Measurements from ENCODE around the gene GMPPB.

Gene GMPPB

DNA sequence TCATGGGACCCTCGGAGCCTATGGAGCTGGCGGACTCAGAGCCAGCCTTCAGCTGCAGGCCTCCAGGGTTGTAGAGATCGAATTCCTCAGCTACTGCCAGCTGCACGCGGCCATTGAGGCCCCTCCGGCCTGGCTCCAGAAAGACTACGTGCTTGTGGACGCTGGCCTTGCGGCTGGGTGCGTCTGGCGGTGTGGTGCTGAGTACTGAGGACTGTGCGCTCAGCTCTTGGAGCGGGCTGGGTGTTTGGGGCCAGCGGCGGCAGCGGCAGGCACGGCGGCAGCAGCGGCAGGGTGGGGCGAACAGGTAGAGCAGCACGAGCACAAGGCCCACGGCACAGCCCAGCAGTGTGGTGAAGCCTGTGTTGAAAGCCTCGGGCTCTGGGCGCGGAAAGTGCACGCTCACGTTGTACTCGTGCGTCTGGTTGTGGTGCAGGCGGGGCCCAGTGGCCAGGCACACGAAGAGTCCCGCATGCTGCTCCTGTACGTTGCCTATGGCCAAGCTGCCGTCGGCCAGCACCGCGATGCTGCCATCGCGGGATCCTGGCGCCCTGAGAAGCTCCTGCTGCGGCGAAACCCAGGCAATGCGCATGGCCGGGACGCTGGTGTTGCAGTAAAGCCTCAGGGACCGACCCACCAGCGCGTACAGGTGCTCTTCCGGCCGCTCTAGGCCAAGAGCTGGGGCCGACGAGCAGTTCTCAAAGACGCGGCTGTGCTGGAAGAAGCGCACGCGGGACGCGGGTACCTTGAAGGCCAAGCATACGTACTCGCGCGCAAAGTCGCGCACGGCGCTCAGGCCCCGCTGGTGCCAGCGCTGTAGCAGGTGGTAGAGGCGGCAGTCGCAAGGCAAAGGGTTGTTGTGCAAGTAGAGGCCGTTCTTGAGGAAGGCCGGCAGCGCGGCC lies 5.5 kb downstream of the GMPPB start:
- no peak overlapping the region for H3K27ac Mint-ChIP-seq
- H3K4me1 Mint-ChIP-seq: peaks cover 23% of the 10 kb centered on the region
- H3K4me3 Mint-ChIP-seq: peak overlapping the region; percentile 85 to 93 (median 87)
- no peaks in the 10 kb centered on the region for H3K27me3 Mint-ChIP-seq (ENCODE audit: low read depth)
- TF ChIP-seq CTCF (IDR thresholded peaks at IDR 0.05; ENCODE audit: unreplicated experiment in 3 of 3): no peak
- H3K9me3 Mint-ChIP-seq: no peaks in the 10 kb centered on the region
- H3K36me3 Mint-ChIP-seq (ENCODE audit: low read depth): peaks cover 8% of the 10 kb centered on the region

GRCh38 chr3:49717211-49717958 lies 6.4 kb downstream of the GMPPB start:
- H3K4me3 Mint-ChIP-seq: peak overlapping the region; percentile 38 to 56 (median 46)
- H3K27ac Mint-ChIP-seq: no peak overlapping the region
- H3K36me3 Mint-ChIP-seq (ENCODE audit: low read depth): peaks cover 8% of the 10 kb centered on the region
- no peaks in the 10 kb centered on the region for H3K27me3 Mint-ChIP-seq (ENCODE audit: low read depth)
- H3K4me1 Mint-ChIP-seq: peaks cover 15% of the 10 kb centered on the region
- no peak for TF ChIP-seq CTCF (IDR thresholded peaks at IDR 0.05; ENCODE audit: unreplicated experiment in 3 of 3)
- no peaks in the 10 kb centered on the region for H3K9me3 Mint-ChIP-seq

GRCh38 chr3:49716691-49717210 lies 7.0 kb downstream of the GMPPB start:
- Mint-ChIP-seq H3K9me3 (no peaks in the 10 kb centered on the region), H3K27me3 (ENCODE audit: low read depth) (no peaks in the 10 kb centered on the region), H3K36me3 (ENCODE audit: low read depth) (peaks cover 8% of the 10 kb centered on the region), H3K4me3 (no peak overlapping the region), H3K27ac (no peak overlapping the region), H3K4me1 (peaks cover 15% of the 10 kb centered on the region)
- no peak for TF ChIP-seq CTCF (IDR thresholded peaks at IDR 0.05; ENCODE audit: unreplicated experiment in 3 of 3)

DNA sequence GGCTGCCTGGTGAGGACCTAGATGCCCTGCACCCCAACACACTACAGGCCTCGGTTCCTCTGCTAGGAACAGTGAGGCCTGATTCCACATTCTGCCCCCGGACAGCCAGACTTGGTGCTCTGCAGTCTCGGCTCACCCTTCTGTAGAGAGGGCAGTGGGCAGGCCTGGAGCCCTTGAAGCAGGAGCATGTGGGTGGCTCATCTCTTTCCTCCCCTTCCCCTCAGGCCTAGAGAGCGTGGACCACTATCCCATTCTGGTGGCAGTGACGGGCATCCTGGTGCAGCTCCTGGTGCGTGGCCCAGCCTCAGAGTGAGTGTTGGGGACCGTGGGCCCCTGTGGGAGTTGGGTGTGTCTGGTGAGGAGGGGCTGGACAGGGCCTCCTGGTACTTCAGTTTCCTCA lies 7.6 kb downstream of the GMPPB start:
- TF ChIP-seq CTCF (IDR thresholded peaks at IDR 0.05; ENCODE audit: unreplicated experiment in 3 of 3): no peak

DNA sequence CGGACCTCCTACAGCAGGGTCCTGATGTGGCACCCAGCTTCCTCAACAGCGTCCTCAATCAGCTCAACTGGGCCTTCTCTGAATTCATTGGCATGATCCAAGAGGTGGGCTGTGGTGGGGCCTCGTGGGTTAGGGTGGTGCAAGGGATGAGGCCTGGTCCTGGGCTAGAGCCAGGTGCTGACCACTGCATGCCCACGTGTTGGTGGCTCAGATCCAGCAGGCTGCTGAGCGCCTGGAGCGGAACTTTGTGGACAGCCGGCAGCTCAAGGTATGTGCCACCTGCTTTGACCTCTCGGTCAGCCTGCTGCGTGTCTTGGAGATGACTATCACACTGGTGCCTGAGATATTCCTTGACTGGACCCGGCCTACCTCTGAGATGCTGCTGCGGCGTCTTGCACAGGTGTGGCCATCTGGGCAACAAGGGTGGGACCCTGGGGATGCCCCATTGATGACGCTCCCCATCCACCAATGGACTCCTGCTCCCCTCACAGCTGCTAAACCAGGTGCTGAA lies 8.1 kb downstream of the GMPPB start:
- no peak overlapping the region for H3K4me3 Mint-ChIP-seq
- no peak overlapping the region for H3K27ac Mint-ChIP-seq
- no peaks in the 10 kb centered on the region for H3K9me3 Mint-ChIP-seq
- peaks cover 15% of the 10 kb centered on the region for H3K4me1 Mint-ChIP-seq
- no peak for TF ChIP-seq CTCF (IDR thresholded peaks at IDR 0.05; ENCODE audit: unreplicated experiment in 3 of 3)
- H3K27me3 Mint-ChIP-seq (ENCODE audit: low read depth): no peaks in the 10 kb centered on the region
- peaks cover 7% of the 10 kb centered on the region for H3K36me3 Mint-ChIP-seq (ENCODE audit: low read depth)

More for the DNA sequence above, 7.6 kb downstream of the GMPPB start:
- no peak overlapping the region for H3K27ac Mint-ChIP-seq
- no peaks in the 10 kb centered on the region for H3K27me3 Mint-ChIP-seq (ENCODE audit: low read depth)
- peaks cover 7% of the 10 kb centered on the region for H3K36me3 Mint-ChIP-seq (ENCODE audit: low read depth)
- no peak overlapping the region for H3K4me3 Mint-ChIP-seq
- H3K4me1 Mint-ChIP-seq: peaks cover 15% of the 10 kb centered on the region
- H3K9me3 Mint-ChIP-seq: no peaks in the 10 kb centered on the region
